Muscle of leg (tissue), 11 donors: ENCODE measurements around the gene RNPEPL1. TPM values are rescaled to one million over a fixed set of nuclear protein-coding genes. Genes with fewer than 3 reads are reported as not detected.

Experiments used
- DNase-seq: peaks from one replicate; pipeline ENCODE4 v3.0.0; 2013
- H3K27ac ChIP-seq: one replicate; pipeline ENCODE4 v1.5.1; 2013; ENCODE audit warnings: mild to moderate bottlenecking, low read length, control low read depth
- H3K27me3 ChIP-seq: one replicate; pipeline ENCODE4 v1.6.1; 2013; ENCODE audit warnings: low read length; ENCODE audit not compliant: control insufficient read depth, insufficient read depth
- H3K36me3 ChIP-seq: one replicate; pipeline ENCODE4 v1.6.1; 2013; ENCODE audit warnings: low read length; ENCODE audit not compliant: control insufficient read depth, insufficient read depth
- H3K4me1 ChIP-seq: one replicate; pipeline ENCODE4 v1.6.1; 2013; ENCODE audit warnings: low read length; ENCODE audit not compliant: control insufficient read depth, insufficient read depth
- H3K4me3 ChIP-seq: one replicate; pipeline ENCODE4 v1.5.1; 2013; ENCODE audit warnings: low read length, control low read depth
- H3K9me3 ChIP-seq: replicated peaks from 2 replicates; pipeline ENCODE4 v1.6.1; 2013; ENCODE audit warnings: low read depth, low read length; ENCODE audit not compliant: control insufficient read depth
- WGBS: methylation state at CpG from one replicate; pipeline ENCODE4 v1.1.5; 2013; ENCODE audit warnings: missing lambda C conversion rate; ENCODE audit not compliant: insufficient coverage; 5-methylcytosine and 5-hydroxymethylcytosine counted together
- polyA plus RNA-seq, 8 donors: library from polyadenylated mRNA; unstranded; fragments of 120-200 nt; gene quantifications; one replicate each; pipeline versions ENCODE4 v1.2.1 to v1.2.3, GENCODE V29; 2013; ENCODE audit warnings: inconsistent platforms in 1 of 8, low replicate concordance in 1 of 8; ENCODE audit not compliant: insufficient read length in 8 of 8, insufficient read depth in 1 of 8
- total RNA-seq: library from RNA; stranded (reverse); fragments of 120-200 nt; gene quantifications from one replicate; pipeline ENCODE4 v1.2.4, GENCODE V29; 2013

Gene RNPEPL1
- total and polyA plus RNA-seq, 9 donors = 13.6 to 38.8 (median 32.0) TPM

DNA sequence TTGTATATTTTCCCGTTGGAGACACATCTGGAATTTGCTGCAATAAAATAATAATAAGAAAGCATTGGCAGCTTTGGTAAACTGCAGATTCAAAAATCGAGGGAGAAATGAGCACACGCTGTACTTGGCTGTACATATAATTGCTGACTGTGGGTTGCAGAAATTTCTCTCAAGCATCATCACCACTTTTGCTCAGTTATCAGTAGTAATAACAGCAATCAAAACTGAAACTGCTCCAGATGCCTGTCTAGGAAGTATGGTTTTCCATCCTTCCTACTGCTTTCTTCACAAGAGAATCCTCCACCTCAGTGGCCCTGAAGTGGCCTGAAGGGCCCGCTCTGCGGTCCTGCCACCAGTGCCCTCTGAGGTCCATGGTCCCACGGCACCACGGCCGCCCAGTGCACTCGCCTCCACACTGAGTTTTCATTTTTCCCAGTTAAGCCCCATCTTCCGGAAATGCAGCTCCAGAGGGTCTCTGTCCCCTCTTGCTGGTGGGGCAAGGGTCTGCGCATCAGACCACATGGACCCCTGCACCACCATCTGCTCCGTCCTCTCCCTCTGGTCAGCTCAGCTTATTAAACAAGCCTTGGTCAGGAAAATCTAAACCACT is 4.2 kb upstream of the RNPEPL1 start:
- Histone ChIP-seq H3K27ac (no peak overlapping the region), H3K27me3 (no peaks in the 10 kb centered on the region), H3K4me1 (peaks cover 40% of the 10 kb centered on the region), H3K36me3 (peaks cover 7% of the 10 kb centered on the region), H3K9me3 (no peaks in the 10 kb centered on the region), H3K4me3 (no peak overlapping the region)
- WGBS = 93% methylated on average over 7 of the region's 12 CpGs
- DNase-seq = no peak

DNA sequence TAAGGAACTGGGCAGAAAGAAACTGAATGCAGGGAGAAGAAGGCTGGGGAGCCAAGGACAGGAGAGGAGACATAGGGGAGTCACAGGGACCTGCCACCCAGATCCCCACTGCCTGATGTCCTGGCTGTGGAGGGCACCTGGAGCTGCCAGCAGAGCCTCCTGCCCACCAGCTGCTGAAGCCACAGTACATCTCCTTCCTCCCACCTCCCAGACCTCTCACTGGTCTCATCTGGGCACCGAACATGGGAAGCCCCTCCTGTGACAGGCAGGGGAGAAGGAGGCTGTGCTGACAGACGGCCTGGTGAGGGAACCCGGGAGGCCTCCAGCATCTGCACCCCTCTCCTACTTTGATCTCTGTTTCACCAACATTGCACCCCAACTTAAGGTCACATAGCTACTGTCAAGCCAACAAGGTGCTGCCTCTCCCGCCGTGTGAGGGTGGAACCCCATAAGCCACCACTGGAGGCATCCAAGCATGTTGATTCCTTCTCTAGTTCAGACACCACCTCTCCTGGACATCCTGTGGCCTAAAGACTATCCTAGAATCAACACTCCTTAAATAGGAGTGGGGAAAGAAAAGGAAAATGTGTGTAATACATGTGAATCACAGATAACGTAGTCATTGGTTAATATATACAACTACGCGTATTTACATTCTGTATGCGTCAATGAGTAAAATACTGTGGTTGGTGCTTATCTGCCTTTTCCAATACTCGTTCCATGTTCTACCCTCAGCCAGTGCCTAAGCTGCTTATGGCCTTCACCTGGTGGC is 3.5 kb upstream of the RNPEPL1 start:
- Histone ChIP-seq H3K36me3 (peaks cover 7% of the 10 kb centered on the region), H3K27ac (no peak overlapping the region), H3K4me3 (no peak overlapping the region), H3K9me3 (no peaks in the 10 kb centered on the region), H3K27me3 (no peaks in the 10 kb centered on the region), H3K4me1 (peaks cover 40% of the 10 kb centered on the region)
- no peak for DNase-seq
- WGBS = 85% methylated on average over 4 of the region's 10 CpGs

- no peaks in the 10 kb centered on the region for H3K9me3 ChIP-seq
- DNase-seq = peak; percentile 66
- H3K4me3 ChIP-seq = no peak overlapping the region
- H3K27me3 ChIP-seq = no peaks in the 10 kb centered on the region
- peaks cover 7% of the 10 kb centered on the region for H3K36me3 ChIP-seq
- 85% methylated on average over 17 of the region's 26 CpGs for WGBS
- H3K27ac ChIP-seq = peak overlapping the region; percentile 60
- peaks cover 46% of the 10 kb centered on the region for H3K4me1 ChIP-seq
These were observed 2.7 kb upstream of the RNPEPL1 start for GRCh38 chr2:240565333-240566202.

DNA sequence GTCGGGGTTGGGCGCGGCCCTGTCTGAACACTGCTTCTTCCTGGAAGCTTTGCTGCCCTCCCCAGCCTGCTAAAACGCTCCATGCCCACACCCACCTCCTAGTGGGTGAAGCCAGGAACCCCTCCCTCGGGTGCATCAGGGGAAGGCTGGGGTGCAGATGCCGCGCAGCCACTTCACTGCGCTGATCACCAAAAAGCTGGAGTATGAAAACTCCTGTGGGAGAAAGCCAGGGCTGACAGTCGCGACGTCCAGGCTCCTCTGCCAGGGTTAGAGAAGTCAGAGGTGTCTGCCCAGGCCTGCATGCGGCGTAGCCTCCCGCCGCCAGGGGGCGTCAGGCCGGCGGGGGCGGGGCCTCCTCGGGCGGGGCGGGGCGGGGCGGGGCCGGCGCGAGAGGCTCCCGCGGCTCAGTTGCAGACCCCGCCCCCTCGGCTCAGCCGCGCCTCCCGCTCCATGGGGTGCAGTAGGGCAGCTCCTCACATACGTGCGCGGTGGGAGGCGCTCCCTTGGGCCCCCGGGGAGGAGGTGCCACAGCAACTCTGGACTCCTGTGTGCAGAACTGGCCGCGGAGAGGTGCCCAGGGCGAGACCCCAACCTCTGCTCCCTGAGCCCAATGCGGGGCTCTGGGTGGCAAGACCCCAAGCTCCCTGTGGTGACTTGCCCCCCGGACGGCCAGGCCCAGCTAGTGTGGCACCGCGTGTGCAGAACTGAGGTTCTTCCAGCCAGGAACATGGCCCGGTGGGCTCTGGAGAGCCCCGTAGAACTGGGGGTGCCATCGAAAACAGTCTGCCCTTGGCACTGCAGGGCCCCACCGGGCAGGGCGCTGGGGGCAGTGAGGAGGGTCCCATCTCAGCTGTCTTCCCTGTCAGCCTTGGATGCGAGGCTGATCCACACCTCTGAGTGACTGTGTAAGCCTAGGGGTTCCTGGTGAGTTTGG is 1.8 kb upstream of the RNPEPL1 start:
- H3K4me1 ChIP-seq = peaks cover 45% of the 10 kb centered on the region
- H3K4me3 ChIP-seq = peak overlapping the region; percentile 18
- DNase-seq = peak; percentile 87
- peak overlapping the region; percentile 60 for H3K27ac ChIP-seq
- WGBS = 9% methylated on average over 45 of the region's 53 CpGs
- H3K9me3 ChIP-seq = no peaks in the 10 kb centered on the region
- peaks cover 7% of the 10 kb centered on the region for H3K36me3 ChIP-seq
- no peaks in the 10 kb centered on the region for H3K27me3 ChIP-seq

GRCh38 chr2:240567137-240567871 is 980 bp upstream of the RNPEPL1 start:
- Histone ChIP-seq H3K27me3 (no peaks in the 10 kb centered on the region), H3K27ac (peak overlapping the region; percentile 67), H3K4me1 (peaks cover 43% of the 10 kb centered on the region), H3K9me3 (no peaks in the 10 kb centered on the region), H3K36me3 (peaks cover 6% of the 10 kb centered on the region), H3K4me3 (peak overlapping the region; percentile 60)
- no peak for DNase-seq
- WGBS = 39% methylated on average over 25 of the region's 26 CpGs

- WGBS = 1% methylated on average over 88 of the region's 93 CpGs
- Histone ChIP-seq H3K4me3 (peak overlapping the region; percentile 45), H3K4me1 (peaks cover 43% of the 10 kb centered on the region), H3K27ac (no peak overlapping the region), H3K9me3 (no peaks in the 10 kb centered on the region), H3K36me3 (peaks cover 10% of the 10 kb centered on the region), H3K27me3 (no peaks in the 10 kb centered on the region)
- peak; percentile 90 for DNase-seq
These were observed 616 bp downstream of the RNPEPL1 start for GRCh38 chr2:240568678-240569522.

GRCh38 chr2:240569523-240569997 is 1.3 kb downstream of the RNPEPL1 start:
- peaks cover 12% of the 10 kb centered on the region for H3K36me3 ChIP-seq

DNA sequence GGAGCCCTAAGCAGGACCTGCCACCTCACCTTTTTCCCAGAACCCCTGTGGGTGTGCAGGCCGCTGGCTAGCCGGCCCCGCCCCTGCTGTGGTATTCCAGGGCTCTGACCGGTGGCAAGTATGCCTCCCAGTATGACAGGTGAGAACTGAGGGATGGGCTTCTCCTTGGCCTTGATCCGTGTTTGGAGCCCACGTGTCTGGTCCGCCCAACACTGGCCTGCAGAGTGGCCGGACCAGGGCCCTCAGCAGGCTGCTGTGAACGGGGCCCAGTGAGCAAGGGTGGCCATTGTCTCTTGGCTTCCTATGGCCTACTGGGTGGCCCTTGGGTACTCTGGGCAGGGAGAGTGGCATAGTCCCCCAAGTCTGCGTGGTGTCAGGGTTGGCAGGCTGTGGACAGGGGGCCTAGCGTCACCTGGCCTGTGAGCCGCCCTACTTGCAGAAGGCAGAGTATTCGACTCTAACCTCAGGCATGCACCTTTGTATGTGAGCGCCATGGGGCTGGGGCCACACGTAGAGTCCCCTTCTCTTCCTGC is 1.8 kb downstream of the RNPEPL1 start:
- Histone ChIP-seq H3K4me1 (peaks cover 43% of the 10 kb centered on the region), H3K9me3 (no peaks in the 10 kb centered on the region), H3K27me3 (no peaks in the 10 kb centered on the region), H3K4me3 (no peak overlapping the region), H3K27ac (no peak overlapping the region), H3K36me3 (peaks cover 17% of the 10 kb centered on the region)
- 89% methylated on average over 12 of the region's 15 CpGs for WGBS
- no peak for DNase-seq

More at GRCh38 chr2:240569523-240569997, 1.3 kb downstream of the RNPEPL1 start:
- Histone ChIP-seq H3K27ac (no peak overlapping the region), H3K27me3 (no peaks in the 10 kb centered on the region), H3K4me1 (peaks cover 43% of the 10 kb centered on the region), H3K4me3 (peak overlapping the region; percentile 45), H3K9me3 (no peaks in the 10 kb centered on the region)
- no peak for DNase-seq
- WGBS = 72% methylated on average over 8 of the region's 9 CpGs
